ENCODE measurements around the gene ZBTB45. TPM values are rescaled to one million over a fixed set of nuclear protein-coding genes. Genes with fewer than 3 reads are reported as not detected.

The ZBTB45 gene
- total RNA-seq, 1 experiment from 2014 or later: 12.0 TPM

DNA sequence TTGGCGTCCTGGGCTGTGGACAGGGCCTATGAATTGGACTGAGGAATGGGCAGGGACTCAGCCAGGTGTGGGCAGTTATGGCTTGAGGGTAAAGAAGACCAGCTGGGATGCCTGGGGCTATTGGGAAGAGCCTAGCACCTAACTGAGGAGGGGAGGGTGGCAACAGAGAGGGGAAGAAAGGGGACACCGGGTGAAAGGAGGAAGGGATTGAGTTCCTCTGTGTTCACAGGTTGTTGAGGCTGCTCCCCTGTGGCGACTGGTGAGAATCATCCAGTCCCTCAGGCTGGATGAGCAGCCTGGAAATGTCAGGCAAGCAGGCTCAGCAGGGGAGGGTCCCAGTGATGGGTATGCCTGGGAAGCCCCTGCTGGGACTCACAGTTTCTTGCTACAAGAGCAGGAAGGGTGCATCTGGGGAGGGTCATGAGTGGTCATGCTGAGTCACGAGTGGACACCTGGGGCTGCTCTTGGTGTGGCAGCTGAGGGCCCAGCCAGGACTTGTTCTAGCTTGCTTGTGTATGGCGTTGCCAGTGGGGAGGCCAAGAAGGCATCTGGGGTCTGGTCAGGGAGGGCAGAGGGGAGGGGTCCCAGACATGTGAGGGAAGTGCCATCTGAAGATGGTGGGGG lies 51.3 kb downstream of the ZBTB45 start:
- BruUV-seq (replicated peaks): no TSS peak
- CTCF ChIA-PET: no interaction called here

More for the DNA sequence above, 51.3 kb downstream of the ZBTB45 start:
- H3K4me3 ChIP-seq (replicated peaks in 1 of 2; ENCODE audit: low read depth in 1 of 2, low read length in 2 of 2): peak overlapping the region; percentile 6 to 80; a peak in 3 of 4 replicates
- H3K4me1 ChIP-seq (ENCODE audit: control insufficient read depth in 1 of 2, insufficient read depth in 2 of 2, low read length in 2 of 2): peaks cover 2 to 12% of the 10 kb centered on the region in 2 experiments; a peak in 2 of 4 replicates
- ChIA-PET POLR2A (no interaction called here), RAD21 (ENCODE audit: low non-redundant PET in 1 of 2, low total read pairs in 2 of 2, uncharacterized antibody in 2 of 2, unreplicated experiment in 2 of 2) (no interaction called here)
- H3K9me2 ChIP-seq (ENCODE audit: insufficient read depth): no peaks in the 10 kb centered on the region
- no peak for ATAC-seq
- H3K79me2 ChIP-seq (ENCODE audit: insufficient read depth, low read length): peaks cover 16% of the 10 kb centered on the region; the same call in 1 of the 2 replicates
- no peak overlapping the region for H3K9ac ChIP-seq (ENCODE audit: low read length)
- intact Hi-C loops (cut with micrococcal nuclease): no loop called here
- no peak overlapping the region for H2AFZ ChIP-seq (ENCODE audit: low read depth, low read length, poor library complexity, severe bottlenecking)
- H4K20me1 ChIP-seq (ENCODE audit: insufficient read depth): no peaks in the 10 kb centered on the region
- DNase-seq (ENCODE audit: low read depth, low spot score): no peak
- H3K36me3 ChIP-seq (ENCODE audit: control insufficient read depth in 1 of 2, insufficient read depth in 2 of 2, low read length in 2 of 2): peaks cover 12 to 14% of the 10 kb centered on the region in 2 experiments; a peak in 3 of 4 replicates
- no peaks in the 10 kb centered on the region for H3K9me3 ChIP-seq (ENCODE audit: control insufficient read depth in 1 of 2, insufficient read depth in 1 of 2, low read depth in 1 of 2, low read length in 2 of 2)
- H3K4me2 ChIP-seq (ENCODE audit: low read length): peak overlapping the region; percentile 70
- peak overlapping the region; percentile 17; the same call in 1 of the 2 replicates for H3K27ac ChIP-seq (ENCODE audit: low read depth, low read length)
- H3K27me3 ChIP-seq (ENCODE audit: insufficient read depth, low read length): no peaks in the 10 kb centered on the region
- TF ChIP-seq POLR2A (IDR thresholded peaks at IDR 0.05; ENCODE audit: borderline replicate concordance, extremely low read depth, insufficient read depth, insufficient read length) (no peak), TCF7L2 (IDR thresholded peaks at IDR 0.05; ENCODE audit: borderline replicate concordance, extremely low read depth, insufficient read depth, insufficient read length) (no peak), SRF (IDR thresholded peaks at IDR 0.05; ENCODE audit: low read depth) (no peak), EZH2phosphoT487 (IDR thresholded peaks at IDR 0.05; ENCODE audit: borderline replicate concordance) (no peak), FOSL1 (IDR thresholded peaks at IDR 0.05; ENCODE audit: low read depth) (no peak), SP1 (IDR thresholded peaks at IDR 0.05; ENCODE audit: low read depth) (no peak), ELF1 (IDR thresholded peaks at IDR 0.05; ENCODE audit: borderline replicate concordance, low read depth) (no peak), YY1 (IDR thresholded peaks at IDR 0.05; ENCODE audit: extremely low read depth, insufficient replicate concordance, low read depth, low read length) (no peak), JUND (IDR thresholded peaks at IDR 0.05) (no peak), EGR1 (IDR thresholded peaks at IDR 0.05; ENCODE audit: low read depth) (no peak), ZNF274 (IDR thresholded peaks at IDR 0.05; ENCODE audit: low read depth, low read length) (no peak), POLR2AphosphoS5 (IDR thresholded peaks at IDR 0.05; ENCODE audit: low read depth, low read length) (no peak)
- TF ChIP-seq, protein P1, sequence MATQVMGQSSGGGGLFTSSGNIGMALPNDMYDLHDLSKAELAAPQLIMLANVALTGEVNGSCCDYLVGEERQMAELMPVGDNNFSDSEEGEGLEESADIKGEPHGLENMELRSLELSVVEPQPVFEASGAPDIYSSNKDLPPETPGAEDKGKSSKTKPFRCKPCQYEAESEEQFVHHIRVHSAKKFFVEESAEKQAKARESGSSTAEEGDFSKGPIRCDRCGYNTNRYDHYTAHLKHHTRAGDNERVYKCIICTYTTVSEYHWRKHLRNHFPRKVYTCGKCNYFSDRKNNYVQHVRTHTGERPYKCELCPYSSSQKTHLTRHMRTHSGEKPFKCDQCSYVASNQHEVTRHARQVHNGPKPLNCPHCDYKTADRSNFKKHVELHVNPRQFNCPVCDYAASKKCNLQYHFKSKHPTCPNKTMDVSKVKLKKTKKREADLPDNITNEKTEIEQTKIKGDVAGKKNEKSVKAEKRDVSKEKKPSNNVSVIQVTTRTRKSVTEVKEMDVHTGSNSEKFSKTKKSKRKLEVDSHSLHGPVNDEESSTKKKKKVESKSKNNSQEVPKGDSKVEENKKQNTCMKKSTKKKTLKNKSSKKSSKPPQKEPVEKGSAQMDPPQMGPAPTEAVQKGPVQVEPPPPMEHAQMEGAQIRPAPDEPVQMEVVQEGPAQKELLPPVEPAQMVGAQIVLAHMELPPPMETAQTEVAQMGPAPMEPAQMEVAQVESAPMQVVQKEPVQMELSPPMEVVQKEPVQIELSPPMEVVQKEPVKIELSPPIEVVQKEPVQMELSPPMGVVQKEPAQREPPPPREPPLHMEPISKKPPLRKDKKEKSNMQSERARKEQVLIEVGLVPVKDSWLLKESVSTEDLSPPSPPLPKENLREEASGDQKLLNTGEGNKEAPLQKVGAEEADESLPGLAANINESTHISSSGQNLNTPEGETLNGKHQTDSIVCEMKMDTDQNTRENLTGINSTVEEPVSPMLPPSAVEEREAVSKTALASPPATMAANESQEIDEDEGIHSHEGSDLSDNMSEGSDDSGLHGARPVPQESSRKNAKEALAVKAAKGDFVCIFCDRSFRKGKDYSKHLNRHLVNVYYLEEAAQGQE (IDR thresholded peaks at IDR 0.05; ENCODE audit: low read depth): no peak
- TF ChIP-seq, protein P2, sequence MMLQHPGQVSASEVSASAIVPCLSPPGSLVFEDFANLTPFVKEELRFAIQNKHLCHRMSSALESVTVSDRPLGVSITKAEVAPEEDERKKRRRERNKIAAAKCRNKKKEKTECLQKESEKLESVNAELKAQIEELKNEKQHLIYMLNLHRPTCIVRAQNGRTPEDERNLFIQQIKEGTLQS (IDR thresholded peaks at IDR 0.05): no peak
- TF ChIP-seq, protein P3, sequence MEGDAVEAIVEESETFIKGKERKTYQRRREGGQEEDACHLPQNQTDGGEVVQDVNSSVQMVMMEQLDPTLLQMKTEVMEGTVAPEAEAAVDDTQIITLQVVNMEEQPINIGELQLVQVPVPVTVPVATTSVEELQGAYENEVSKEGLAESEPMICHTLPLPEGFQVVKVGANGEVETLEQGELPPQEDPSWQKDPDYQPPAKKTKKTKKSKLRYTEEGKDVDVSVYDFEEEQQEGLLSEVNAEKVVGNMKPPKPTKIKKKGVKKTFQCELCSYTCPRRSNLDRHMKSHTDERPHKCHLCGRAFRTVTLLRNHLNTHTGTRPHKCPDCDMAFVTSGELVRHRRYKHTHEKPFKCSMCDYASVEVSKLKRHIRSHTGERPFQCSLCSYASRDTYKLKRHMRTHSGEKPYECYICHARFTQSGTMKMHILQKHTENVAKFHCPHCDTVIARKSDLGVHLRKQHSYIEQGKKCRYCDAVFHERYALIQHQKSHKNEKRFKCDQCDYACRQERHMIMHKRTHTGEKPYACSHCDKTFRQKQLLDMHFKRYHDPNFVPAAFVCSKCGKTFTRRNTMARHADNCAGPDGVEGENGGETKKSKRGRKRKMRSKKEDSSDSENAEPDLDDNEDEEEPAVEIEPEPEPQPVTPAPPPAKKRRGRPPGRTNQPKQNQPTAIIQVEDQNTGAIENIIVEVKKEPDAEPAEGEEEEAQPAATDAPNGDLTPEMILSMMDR (IDR thresholded peaks at IDR 0.05 in 2 of 3, conservative IDR thresholded peaks at IDR 0.05 in 1 of 3; ENCODE audit: borderline replicate concordance in 1 of 3, insufficient read depth in 1 of 3, low read depth in 2 of 3, low read length in 2 of 3): no peak
- TF ChIP-seq, protein P4, sequence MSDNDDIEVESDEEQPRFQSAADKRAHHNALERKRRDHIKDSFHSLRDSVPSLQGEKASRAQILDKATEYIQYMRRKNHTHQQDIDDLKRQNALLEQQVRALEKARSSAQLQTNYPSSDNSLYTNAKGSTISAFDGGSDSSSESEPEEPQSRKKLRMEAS (IDR thresholded peaks at IDR 0.05): no peak
